HG03520 (cell line): ENCODE data around the gene CIDEA.

Source experiments
- ATAC-seq: cut with Tn5 transposase; IDR thresholded peaks from one replicate; pipeline ENCODE4 v1.9.1; 2021; ENCODE audit warnings: mild to moderate bottlenecking, moderate library complexity; ENCODE audit not compliant: unreplicated experiment

Gene CIDEA

DNA sequence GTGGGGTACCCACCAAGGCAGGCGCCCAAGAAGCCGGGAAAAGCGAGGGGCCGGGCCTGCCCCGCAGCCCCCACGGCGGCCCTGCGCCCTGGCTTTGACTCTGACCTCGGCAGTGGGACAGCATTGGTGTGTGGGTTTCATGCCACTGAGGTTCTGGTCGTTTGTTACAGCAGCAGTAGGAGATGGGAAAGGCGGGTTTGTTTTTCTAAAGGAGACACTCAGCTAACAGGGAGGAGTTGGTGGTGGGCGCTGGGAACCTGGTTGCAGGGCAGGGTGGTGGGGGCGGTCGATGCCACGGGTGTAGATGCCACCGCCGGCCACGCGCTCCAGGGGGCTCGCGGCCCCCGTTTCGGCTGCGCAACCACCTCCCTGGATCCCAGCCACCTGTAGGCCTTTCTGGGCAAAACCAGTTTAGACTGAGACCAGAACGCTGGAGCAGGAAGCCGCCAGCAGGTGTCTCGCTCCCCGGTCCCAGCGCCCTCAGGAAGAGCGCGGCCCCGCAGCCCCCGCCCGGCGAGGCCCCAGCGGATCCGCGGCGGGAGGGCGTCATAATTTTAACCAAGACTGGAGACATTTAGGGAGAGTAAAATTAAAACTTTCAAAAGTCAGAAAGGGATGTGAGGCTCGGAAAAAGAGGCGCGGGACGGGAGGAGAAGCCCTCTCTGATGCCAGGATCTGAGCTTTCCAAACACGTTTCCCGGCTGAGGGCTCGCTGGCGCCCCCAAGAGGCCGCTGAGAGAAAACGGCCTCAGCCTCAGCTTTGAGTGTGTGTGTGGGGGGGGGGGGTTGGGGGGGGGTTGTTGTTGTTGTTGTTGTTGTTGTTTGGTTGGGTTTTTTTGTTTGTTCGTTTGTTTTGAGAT lies 17.4 kb downstream of the CIDEA start:
- peak; percentile 74 for ATAC-seq

GRCh38 chr18:12274793-12275192 lies 20.6 kb downstream of the CIDEA start:
- ATAC-seq: no peak

DNA sequence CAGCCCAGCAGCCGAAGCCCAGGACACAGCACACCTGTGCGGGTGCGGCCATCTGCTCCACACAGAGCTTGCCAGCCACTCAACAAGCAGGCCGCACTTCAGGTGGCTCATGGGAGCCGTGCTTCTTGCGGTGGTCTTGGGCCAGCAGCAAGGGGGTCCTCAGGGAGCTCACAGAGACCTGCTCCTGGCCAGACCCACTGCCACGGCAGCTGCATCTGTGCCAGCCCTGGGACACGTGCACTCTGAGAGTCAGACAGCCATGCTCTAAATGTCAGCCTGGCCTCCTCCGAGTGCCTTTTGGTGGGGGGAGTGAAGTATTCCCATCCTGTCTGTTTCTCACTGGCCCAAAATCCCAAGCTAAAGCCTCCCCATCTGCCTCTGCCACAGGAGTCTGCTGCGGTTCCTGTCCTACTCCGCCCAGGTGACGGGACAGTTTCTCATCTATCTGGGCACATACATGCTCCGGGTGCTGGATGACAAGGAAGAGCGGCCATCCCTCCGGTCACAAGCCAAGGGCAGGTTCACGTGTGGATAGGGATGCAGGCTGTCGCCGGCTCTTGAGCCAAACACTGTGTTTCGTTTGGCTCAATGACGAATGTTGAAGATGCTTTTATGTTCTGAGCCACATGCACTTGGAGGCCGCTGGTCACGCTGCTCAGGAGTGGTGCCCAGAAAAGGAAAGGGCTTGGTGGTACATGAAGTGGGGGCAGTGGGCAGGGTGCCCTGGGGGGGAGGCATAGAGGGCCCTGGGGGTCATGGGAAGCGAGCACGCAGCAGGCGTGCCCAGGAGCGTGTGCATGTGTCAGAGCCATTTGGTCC lies 22.8 kb downstream of the CIDEA start:
- no peak for ATAC-seq

- no peak for ATAC-seq
Observed at GRCh38 chr18:12278215-12278671, 24.1 kb downstream of the CIDEA start.

DNA sequence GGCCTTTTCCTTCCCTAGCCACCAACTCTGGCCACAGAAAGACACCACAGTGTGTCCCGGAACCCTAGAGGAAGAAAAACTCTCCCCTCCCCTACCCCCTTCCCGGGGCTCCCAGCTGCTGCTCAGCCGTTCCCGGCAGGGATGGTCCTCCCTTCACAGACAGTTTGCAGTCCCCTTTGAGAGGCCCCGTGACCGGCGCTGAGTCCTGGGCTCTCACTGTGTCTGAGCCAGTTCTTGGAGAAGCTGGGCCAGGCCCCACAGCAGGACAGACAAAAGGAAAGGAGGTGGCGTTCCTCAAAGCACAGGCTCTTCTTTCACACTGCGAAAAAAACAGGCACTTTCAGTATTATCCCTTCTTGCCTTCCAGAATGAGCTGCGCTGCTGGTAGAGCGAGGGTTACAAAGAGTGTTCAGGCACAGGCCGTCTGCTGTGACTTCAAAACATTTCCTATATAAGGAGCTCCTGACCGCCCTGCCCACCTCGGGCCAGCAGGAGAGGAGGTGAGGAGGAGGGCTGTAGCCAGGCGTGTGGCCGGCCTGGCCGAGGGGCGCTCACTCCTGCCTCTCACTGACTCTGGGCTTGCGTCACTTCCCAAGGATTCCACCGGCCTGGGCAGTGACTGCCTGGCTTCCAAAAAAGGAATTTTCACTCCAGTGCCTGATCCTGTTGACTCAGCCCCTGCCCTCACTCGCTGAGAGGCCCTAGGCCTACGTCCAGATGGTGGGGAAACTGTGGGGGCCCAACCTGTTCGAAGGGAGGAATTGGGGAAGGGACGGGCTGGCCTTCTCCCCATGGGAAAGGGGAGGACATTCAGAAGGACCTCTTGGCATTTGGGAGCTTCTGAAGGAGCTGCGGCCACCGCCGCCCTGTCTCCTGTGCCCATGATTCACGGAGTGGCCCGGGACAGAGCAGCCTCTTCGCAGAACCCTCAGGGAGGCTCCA lies 24.9 kb downstream of the CIDEA start:
- ATAC-seq: no peak

GRCh38 chr18:12279781-12280531 lies 25.8 kb downstream of the CIDEA start:
- no peak for ATAC-seq

GRCh38 chr18:12281861-12282260 lies 27.7 kb downstream of the CIDEA start:
- ATAC-seq: no peak

DNA sequence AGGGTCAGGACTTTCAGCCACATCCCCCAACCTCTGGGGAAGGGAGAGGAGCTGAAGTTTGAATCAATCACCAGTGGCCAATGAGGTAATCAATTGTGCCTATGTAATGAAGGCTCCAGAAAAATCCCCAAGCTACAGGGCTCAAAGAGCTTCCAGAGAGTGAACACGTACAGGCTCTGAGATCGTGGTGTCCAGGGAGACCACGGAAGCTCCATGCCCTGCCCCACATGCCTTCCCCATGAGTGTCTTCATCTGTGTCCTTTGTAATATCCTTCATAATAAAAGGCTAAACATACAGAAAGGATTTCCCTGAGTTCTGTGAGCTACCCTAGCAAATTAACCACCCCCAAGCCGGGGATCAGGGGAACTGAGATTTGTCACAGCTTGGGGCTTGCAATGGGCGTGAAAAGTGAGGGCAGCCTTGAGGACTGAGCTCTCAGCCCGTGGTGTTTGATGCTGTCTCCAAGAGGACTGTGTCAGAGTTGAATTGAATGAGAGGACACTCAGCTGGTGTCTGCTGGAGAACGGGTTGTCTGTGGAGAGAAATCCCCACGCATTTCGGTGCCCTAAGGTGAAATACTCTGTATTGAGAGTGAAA lies 28.4 kb downstream of the CIDEA start:
- ATAC-seq: no peak

- ATAC-seq: no peak
Observed at GRCh38 chr18:12283256-12283655, 29.1 kb downstream of the CIDEA start.

DNA sequence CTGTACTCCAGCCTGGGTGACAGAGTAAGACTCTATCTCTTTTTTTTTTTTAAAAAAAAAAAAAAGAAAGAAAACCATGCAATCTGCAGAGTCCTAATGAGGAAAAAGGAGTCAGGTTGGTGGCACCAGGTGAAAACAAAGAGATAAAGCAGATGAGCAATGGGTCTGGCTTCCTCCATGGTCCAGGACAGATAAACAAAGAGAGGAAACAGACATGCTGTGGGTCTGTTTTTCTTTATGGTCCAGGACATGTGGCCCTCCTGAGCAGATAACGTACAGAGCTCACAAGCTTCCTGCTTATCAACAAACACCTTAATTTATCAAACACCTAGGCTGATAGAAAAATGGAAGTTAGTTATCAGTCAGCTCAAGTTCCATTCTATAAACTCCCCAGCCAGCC lies 29.5 kb downstream of the CIDEA start:
- ATAC-seq: no peak

DNA sequence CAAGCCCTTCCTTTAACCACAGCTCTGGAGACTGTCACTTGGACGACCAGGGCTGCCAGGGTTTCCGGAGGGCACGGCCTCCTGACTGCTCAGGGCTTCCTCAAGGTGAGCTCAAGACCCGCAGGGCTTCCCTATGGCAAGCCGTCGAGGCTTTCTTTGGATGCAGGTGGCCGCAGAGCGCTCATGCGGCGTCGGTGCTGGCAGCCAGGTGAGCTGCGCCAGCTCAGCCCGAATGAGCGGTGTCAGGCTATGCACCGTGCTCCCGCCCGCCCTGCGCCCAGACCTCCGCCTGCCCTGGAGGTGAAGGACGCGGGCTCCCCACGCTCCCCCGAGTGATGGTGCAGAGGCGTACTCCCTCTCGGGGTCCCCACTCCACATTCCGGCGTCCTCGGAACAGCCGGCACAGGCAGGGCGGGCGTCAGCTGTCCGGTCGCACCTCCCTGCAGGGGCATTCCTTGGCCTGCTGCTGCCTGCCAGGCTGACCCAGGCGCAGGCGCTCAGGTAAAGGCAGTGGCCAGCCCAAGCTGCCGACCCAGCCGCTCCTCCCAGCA lies 33.0 kb downstream of the CIDEA start:
- ATAC-seq: no peak

GRCh38 chr18:12287684-12288402 lies 33.7 kb downstream of the CIDEA start:
- ATAC-seq: no peak

GRCh38 chr18:12288403-12288755 lies 34.2 kb downstream of the CIDEA start:
- no peak for ATAC-seq

- ATAC-seq: no peak
Observed at GRCh38 chr18:12290086-12290485, 35.9 kb downstream of the CIDEA start.

- no peak for ATAC-seq
Observed at GRCh38 chr18:12291161-12291560, 37.0 kb downstream of the CIDEA start.

DNA sequence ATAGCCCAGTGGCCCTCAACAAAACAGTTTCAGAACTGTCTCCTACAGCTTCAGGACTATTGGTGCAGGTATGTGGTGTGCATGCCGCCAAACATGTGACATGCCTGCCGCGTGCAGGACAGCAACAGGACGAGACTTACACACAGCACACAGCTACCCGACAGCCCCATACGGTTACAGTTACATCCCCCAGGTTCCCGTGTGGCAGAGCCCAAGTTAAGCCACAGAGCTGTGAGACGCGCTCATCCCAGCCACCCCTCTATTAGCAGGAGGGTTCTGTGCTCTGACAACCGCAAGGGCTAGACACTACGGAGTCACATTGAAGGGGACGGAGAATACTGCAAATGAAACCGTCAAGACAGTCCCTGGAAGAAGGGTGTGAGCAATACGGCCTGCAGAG lies 37.5 kb downstream of the CIDEA start:
- no peak for ATAC-seq

DNA sequence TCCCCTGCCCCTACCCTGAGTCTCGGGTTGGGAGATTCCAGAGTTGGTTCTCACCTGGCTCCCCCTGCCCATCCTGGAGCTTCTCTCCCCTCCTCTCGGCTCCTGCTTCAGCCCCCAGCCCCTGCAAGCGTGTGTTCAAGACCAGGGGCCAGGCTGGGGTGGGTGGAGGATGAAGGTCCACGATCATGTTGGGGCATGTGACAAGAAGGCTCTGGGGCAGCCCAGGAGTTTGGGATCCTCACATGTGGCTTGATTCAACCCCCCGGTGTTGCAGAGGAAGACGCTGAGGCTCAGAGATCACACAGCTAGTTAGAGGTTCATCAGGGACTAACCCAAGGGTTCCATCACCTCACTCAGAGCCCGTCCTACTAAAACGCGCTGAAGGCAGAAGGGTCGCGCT lies 39.7 kb downstream of the CIDEA start:
- ATAC-seq: no peak

- no peak for ATAC-seq
Observed at GRCh38 chr18:12295389-12296086, 41.4 kb downstream of the CIDEA start.
